Thymus (tissue), 11 donors: ENCODE measurements around the gene CFAP210. TPM values are rescaled to one million over a fixed set of nuclear protein-coding genes. Genes with fewer than 3 reads are reported as not detected.

ENCODE experiments used
- DNase-seq, 9 donors: peaks; one replicate each; pipeline ENCODE4 v3.0.0-alpha.2; 2013; ENCODE audit warnings: low spot score in 9 of 9, low read depth in 6 of 9, missing footprints in 1 of 9
- H3K27ac ChIP-seq, 2 donors: one replicate each; pipeline ENCODE4 v1.5.1; 2013; ENCODE audit warnings: control low read depth in 1 of 2, low read depth in 1 of 2, low read length in 1 of 2, mild to moderate bottlenecking in 1 of 2, moderate library complexity in 1 of 2
- H3K27me3 ChIP-seq, 2 donors: one replicate each; pipeline ENCODE4 v1.5.1; 2013; ENCODE audit warnings: low read length in 1 of 2; ENCODE audit not compliant: control insufficient read depth in 2 of 2, insufficient read depth in 1 of 2
- H3K36me3 ChIP-seq, 2 donors: one replicate each; pipeline ENCODE4 v1.5.1; 2013; ENCODE audit warnings: low read length in 1 of 2, mild to moderate bottlenecking in 1 of 2, moderate library complexity in 1 of 2; ENCODE audit not compliant: control insufficient read depth in 2 of 2, insufficient read depth in 2 of 2
- H3K4me1 ChIP-seq, 2 donors: one replicate each; pipeline ENCODE4 v1.5.1; 2013; ENCODE audit warnings: low read length in 2 of 2; ENCODE audit not compliant: control insufficient read depth in 2 of 2, insufficient read depth in 2 of 2
- H3K4me3 ChIP-seq, 2 donors: one replicate each; pipeline ENCODE4 v1.5.1; 2013; ENCODE audit warnings: low read length in 2 of 2, control low read depth in 1 of 2, mild to moderate bottlenecking in 1 of 2
- H3K9me3 ChIP-seq, 2 donors: one replicate each; pipeline ENCODE4 v1.5.1; 2013; ENCODE audit warnings: low read length in 1 of 2, mild to moderate bottlenecking in 1 of 2; ENCODE audit not compliant: control insufficient read depth in 2 of 2, insufficient read depth in 1 of 2
- WGBS: extraction: QIAGEN DNeasy Blood & Tissue Kit; methylation state at CpG from one replicate; pipeline ENCODE4 v1.1.7; 2013; 5-methylcytosine and 5-hydroxymethylcytosine counted together
- polyA plus RNA-seq: library from polyadenylated mRNA; stranded (reverse); fragments of 200-250 nt; gene quantifications from one replicate; pipeline ENCODE4 v1.2.3, GENCODE V29; 2013
- total RNA-seq: library from RNA; stranded (reverse); fragments of 120-200 nt; gene quantifications from one replicate; pipeline ENCODE4 v1.2.4, GENCODE V29; 2013
- donor health status: healthy.

CFAP210 gene
- total and polyA plus RNA-seq, 2 donors = 0.21 TPM; not detected in 1

DNA sequence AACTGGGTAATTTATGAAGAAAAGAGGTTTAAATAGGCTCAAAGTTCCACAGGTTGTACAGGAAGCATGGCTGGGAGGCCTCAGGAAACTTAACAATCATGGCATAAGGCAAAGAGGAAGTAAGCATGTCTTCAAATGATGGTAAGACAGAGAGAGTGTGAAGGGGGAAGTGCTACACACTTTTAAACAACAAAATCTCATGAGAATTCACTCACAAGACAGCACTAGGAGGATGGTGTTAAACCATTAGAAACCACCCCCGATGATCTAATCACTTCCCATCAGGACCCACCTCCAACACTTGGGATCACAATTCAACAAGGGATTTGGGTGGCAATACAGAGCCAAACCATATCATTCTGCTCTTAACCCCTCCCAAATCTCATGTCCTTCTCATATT lies 34.9 kb downstream of the CFAP210 start:
- no peak overlapping the region for H3K4me3 ChIP-seq
- peaks cover 0 to 2% of the 10 kb centered on the region in 2 donors for H3K9me3 ChIP-seq
- 15% methylated on average over 1 of the region's 1 CpG for WGBS
- no peak for DNase-seq
- H3K27me3 ChIP-seq = no peaks in the 10 kb centered on the region
- H3K27ac ChIP-seq = no peak overlapping the region
- no peaks in the 10 kb centered on the region for H3K36me3 ChIP-seq
- H3K4me1 ChIP-seq = no peaks in the 10 kb centered on the region

DNA sequence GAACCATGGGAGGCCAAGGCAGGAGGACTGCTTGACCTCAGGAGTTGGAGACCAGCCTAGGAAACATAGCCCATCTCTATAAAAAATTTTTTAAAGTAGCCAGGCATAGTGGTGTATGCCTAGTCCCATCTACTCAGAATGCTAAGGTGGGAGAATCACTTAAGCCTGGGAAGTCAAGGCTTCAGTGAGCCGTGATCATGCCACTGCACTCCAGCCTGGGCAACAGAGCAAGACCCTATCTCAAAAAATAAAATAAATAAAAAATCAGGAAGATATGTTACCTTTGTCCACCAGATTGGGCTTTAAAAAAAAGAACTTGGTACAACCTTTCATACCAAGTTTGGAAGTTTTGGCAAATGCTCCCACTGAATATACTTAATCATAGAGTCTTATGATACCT lies 35.3 kb downstream of the CFAP210 start:
- WGBS = 99% methylated on average over 1 of the region's 1 CpG
- DNase-seq = no peak
- Histone ChIP-seq H3K36me3 (no peaks in the 10 kb centered on the region), H3K27me3 (no peaks in the 10 kb centered on the region), H3K4me1 (no peaks in the 10 kb centered on the region), H3K9me3 (peaks cover 0 to under 1% of the 10 kb centered on the region in 2 donors), H3K27ac (no peak overlapping the region), H3K4me3 (no peak overlapping the region)

DNA sequence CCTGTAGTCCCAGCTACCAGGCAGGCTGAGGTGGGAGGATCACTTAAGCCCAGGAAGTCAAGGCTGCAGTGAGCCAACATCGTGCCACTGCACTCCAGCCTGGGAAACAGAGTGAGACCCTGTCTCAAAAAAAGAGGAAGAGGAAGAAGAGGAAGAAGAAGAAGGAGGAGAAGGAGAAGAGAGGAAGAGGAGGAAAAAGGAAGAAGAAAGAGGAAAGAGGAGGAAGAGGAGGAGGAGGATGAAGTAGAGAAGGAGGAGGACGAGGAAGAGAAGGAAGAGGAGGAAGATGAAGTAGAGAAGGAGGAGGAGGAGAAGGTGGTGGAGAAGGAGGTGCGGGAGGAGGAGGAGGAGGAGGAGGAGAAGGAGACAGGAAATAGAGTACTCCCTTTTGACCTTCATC lies 38.0 kb downstream of the CFAP210 start:
- Histone ChIP-seq H3K27ac (no peak overlapping the region), H3K36me3 (no peaks in the 10 kb centered on the region), H3K9me3 (no peaks in the 10 kb centered on the region), H3K4me3 (no peak overlapping the region), H3K27me3 (no peaks in the 10 kb centered on the region), H3K4me1 (no peaks in the 10 kb centered on the region)
- no peak for DNase-seq
- WGBS = 85% methylated on average over 3 of the region's 3 CpGs

DNA sequence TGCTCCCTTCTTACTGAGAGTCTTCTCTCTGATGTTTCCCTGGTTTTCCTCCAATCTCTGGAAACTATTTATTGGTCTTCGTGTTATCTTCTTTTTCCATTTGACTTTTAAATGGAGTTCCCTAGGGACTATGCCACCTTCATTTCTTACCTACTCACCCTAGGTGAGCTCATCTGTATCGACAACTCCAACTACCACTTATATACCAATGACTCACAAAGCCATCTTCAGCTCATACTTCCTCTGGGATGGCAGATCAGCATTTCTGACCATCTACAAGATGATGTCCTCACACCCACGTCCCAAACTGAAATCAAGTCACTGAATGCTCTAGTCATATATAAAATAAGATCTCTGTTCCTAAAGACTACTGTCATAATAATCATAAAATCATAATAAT lies 40.6 kb downstream of the CFAP210 start:
- H3K36me3 ChIP-seq = no peaks in the 10 kb centered on the region
- no peaks in the 10 kb centered on the region for H3K9me3 ChIP-seq
- 97% methylated on average over 3 of the region's 3 CpGs for WGBS
- no peak for DNase-seq
- no peaks in the 10 kb centered on the region for H3K4me1 ChIP-seq
- no peaks in the 10 kb centered on the region for H3K27me3 ChIP-seq
- no peak overlapping the region for H3K4me3 ChIP-seq
- H3K27ac ChIP-seq = no peak overlapping the region

DNA sequence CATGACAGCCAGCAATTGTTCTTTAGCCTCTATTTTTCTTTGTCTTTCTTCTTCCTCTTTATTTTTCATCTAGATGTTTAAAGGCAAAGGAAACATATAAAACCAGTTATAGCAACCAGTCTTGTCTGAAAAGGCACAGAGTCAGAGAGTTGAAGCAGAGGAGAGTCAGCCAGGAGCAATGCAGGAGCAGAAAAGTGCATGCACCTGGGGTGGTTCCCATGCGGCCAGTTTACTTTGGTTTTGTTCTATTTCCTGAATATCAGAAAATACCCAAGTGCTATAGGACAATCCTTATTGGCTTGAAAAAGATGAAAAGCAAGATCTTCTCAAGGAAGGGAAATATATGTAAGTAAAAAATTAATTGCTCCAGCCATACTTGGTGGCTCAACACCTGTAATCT lies 44.9 kb downstream of the CFAP210 start:
- Histone ChIP-seq H3K9me3 (no peaks in the 10 kb centered on the region), H3K36me3 (no peaks in the 10 kb centered on the region), H3K4me3 (no peak overlapping the region), H3K27me3 (no peaks in the 10 kb centered on the region), H3K4me1 (no peaks in the 10 kb centered on the region), H3K27ac (no peak overlapping the region)
- DNase-seq = no peak
- 81% methylated on average over 1 of the region's 1 CpG for WGBS

DNA sequence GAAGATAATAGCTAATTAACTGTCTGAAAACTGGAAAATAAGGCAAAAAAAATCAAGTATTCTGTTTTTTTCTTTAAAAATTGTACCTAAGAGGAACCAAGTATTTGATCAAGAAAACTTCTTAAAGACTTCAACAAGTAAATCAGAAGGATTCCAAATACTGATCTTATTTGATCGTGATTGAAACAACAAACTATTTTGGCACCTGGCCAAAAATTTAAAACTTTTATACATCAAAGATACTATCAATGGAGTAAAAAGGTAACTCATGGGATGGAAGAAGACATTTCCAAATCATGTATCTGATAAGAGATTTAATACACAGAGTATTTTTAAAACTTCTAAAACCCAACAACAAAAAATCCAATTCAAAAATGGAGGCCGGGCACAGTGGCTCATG lies 46.7 kb downstream of the CFAP210 start:
- 97% methylated on average over 2 of the region's 2 CpGs for WGBS
- Histone ChIP-seq H3K4me1 (no peaks in the 10 kb centered on the region), H3K9me3 (no peaks in the 10 kb centered on the region), H3K27ac (no peak overlapping the region), H3K4me3 (no peak overlapping the region), H3K27me3 (no peaks in the 10 kb centered on the region), H3K36me3 (no peaks in the 10 kb centered on the region)
- no peak for DNase-seq

DNA sequence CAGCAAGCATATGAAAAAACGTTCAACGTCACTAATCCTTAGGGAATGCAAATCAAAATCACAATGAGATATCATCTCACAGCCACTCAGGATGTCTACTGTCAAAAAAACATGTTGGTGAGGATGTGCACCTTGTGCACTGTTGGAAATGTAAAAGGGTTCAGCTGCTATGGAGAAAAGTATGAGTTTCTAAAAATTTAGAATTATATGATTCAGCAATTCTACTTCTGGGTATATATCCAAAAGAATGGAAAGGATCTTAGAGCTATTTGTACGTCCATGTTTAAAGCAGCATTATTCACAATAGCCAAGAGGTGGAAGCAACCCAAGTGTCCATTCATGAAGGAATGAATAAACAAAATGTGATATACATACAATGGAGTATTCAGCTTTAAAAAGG lies 50.0 kb downstream of the CFAP210 start:
- Histone ChIP-seq H3K4me1 (no peaks in the 10 kb centered on the region), H3K27ac (no peak overlapping the region), H3K9me3 (no peaks in the 10 kb centered on the region), H3K36me3 (no peaks in the 10 kb centered on the region), H3K27me3 (no peaks in the 10 kb centered on the region), H3K4me3 (no peak overlapping the region)
- 97% methylated on average over 3 of the region's 3 CpGs for WGBS
- DNase-seq = no peak

DNA sequence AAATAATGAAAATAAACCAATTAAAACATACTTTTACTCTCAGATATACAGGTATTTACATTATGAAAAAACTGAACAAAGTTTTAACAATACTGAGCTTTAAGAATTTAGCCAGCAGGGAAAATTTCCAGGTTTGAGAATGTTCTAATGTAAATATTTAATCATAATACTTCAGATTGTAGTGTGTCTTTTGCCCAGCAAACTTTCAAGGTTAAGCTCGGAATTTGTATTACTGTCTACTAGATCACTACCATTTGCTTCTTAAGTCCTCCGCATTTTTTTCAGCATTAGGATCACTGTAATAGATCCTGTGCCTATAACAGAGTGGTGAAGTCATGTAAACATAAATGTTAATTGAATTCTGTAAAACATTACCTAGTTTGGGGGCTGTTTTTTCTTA lies 52.7 kb downstream of the CFAP210 start:
- Histone ChIP-seq H3K27me3 (no peaks in the 10 kb centered on the region), H3K36me3 (peaks cover 4 to 17% of the 10 kb centered on the region in 2 donors), H3K4me3 (no peak overlapping the region), H3K4me1 (no peaks in the 10 kb centered on the region), H3K27ac (no peak overlapping the region), H3K9me3 (no peaks in the 10 kb centered on the region)
- no peak for DNase-seq
- 97% methylated on average over 2 of the region's 2 CpGs for WGBS

DNA sequence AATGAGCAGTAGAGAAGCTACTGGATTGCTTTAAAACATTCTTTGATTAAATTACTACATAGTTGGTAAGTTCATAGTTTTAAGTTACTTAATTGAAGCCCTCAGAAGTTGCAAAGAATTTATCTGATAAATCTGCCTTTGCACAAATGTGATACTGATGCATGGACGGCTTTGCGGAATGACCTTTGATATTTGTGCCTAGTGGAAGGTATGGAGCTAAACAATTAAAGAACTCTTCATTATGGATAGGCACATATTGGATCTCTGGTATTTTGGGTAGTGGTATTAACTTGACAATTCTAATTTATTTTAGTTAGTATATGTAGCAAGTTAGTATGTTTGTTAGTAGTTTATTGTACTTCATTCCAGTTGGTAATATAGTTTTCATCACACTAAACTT lies 54.1 kb downstream of the CFAP210 start:
- Histone ChIP-seq H3K4me1 (no peaks in the 10 kb centered on the region), H3K4me3 (no peak overlapping the region), H3K27ac (no peak overlapping the region), H3K9me3 (no peaks in the 10 kb centered on the region), H3K27me3 (no peaks in the 10 kb centered on the region), H3K36me3 (peaks cover 4 to 29% of the 10 kb centered on the region in 2 donors)
- DNase-seq = no peak
- 99% methylated on average over 2 of the region's 2 CpGs for WGBS

DNA sequence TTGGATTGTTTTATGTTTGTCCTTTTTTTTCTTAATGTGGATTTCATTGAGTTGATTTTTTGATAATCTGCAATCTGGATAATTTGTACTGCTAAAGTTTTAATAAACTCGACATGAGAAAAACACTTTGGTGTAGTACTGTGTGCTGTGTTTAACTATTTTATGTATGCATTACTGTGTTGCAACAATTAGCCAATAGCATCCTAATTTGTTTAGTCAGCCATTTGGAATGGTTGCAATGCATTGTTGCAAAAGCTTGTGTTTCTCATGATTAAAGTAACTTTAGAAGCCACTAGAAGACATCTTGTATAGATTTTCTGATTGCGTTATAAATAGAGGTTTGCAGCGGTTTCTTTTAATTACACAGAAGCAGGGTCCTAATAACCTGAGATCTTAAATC lies 56.6 kb downstream of the CFAP210 start:
- Histone ChIP-seq H3K36me3 (peaks cover 17 to 52% of the 10 kb centered on the region in 2 donors), H3K4me1 (no peaks in the 10 kb centered on the region), H3K27me3 (no peaks in the 10 kb centered on the region), H3K9me3 (no peaks in the 10 kb centered on the region), H3K27ac (no peak overlapping the region), H3K4me3 (no peak overlapping the region)
- no peak for DNase-seq
- 98% methylated on average over 3 of the region's 3 CpGs for WGBS
